ENCODE measurements around the gene GRID1. TPM values are rescaled to one million over a fixed set of nuclear protein-coding genes. Genes with fewer than 3 reads are reported as not detected.

GRID1 gene
- total RNA-seq, 1 donor from 2014 or later = 1.1 TPM

DNA sequence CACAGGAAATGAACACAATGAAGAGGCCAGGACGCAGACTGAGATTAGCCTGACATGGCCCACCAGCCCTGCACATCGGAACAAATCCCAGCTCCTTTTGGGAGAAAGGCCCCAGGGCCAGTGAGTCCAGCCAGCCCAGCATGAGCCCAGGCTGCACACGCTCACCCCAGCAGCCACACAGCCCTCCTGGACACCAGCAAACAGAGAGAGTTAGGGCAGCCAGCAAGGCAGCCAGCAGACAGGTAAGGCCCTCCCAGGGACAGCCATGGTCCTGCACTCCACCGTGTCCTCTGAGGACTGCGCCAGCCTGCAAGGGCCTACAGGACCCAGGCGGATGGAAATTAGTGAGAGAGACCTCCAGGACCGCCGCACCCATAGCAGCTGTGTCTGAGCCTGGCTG is 8.1 kb upstream of the GRID1 start:
- H3K36me3 Mint-ChIP-seq (ENCODE audit: low read depth) = no peaks in the 10 kb centered on the region
- peaks cover 12% of the 10 kb centered on the region for H3K4me1 Mint-ChIP-seq
- no peak overlapping the region for H3K27ac Mint-ChIP-seq (ENCODE audit: unreplicated experiment)
- no peak overlapping the region for H3K4me3 Mint-ChIP-seq
- peaks cover 55% of the 10 kb centered on the region for H3K27me3 Mint-ChIP-seq (ENCODE audit: low read depth)
- TF ChIP-seq, protein P1, sequence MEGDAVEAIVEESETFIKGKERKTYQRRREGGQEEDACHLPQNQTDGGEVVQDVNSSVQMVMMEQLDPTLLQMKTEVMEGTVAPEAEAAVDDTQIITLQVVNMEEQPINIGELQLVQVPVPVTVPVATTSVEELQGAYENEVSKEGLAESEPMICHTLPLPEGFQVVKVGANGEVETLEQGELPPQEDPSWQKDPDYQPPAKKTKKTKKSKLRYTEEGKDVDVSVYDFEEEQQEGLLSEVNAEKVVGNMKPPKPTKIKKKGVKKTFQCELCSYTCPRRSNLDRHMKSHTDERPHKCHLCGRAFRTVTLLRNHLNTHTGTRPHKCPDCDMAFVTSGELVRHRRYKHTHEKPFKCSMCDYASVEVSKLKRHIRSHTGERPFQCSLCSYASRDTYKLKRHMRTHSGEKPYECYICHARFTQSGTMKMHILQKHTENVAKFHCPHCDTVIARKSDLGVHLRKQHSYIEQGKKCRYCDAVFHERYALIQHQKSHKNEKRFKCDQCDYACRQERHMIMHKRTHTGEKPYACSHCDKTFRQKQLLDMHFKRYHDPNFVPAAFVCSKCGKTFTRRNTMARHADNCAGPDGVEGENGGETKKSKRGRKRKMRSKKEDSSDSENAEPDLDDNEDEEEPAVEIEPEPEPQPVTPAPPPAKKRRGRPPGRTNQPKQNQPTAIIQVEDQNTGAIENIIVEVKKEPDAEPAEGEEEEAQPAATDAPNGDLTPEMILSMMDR (conservative IDR thresholded peaks at IDR 0.05) = no peak
- DNase-seq (ENCODE audit: low read depth, low spot score) = no peak
- no peaks in the 10 kb centered on the region for H3K9me3 Mint-ChIP-seq

DNA sequence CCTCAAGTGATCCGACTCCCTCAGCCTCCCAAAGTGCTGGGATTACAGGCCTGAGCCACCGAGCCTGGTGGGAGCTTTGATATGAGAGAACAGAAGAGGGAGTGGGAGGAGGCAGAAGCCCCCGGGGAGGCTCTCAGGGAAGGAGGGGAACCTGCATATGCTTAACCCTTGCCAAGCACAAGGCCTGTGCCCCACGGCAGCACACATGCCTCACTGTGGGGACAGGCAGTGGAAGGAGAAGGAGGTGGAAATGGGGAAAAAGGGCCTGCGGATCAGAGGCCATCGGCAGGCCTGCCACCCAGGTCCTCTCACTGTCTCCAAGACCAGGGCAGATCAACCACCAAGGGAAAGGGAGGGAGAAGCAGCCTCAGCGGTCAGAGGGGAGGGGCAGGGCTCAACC is 7.2 kb upstream of the GRID1 start:
- H3K4me3 Mint-ChIP-seq = no peak overlapping the region
- no peaks in the 10 kb centered on the region for H3K36me3 Mint-ChIP-seq (ENCODE audit: low read depth)
- H3K27ac Mint-ChIP-seq (ENCODE audit: unreplicated experiment) = no peak overlapping the region
- H3K27me3 Mint-ChIP-seq (ENCODE audit: low read depth) = peaks cover 62% of the 10 kb centered on the region
- no peaks in the 10 kb centered on the region for H3K9me3 Mint-ChIP-seq
- TF ChIP-seq, protein P1 (conservative IDR thresholded peaks at IDR 0.05) = no peak
- peaks cover 12% of the 10 kb centered on the region for H3K4me1 Mint-ChIP-seq
- DNase-seq (ENCODE audit: low read depth, low spot score) = no peak

DNA sequence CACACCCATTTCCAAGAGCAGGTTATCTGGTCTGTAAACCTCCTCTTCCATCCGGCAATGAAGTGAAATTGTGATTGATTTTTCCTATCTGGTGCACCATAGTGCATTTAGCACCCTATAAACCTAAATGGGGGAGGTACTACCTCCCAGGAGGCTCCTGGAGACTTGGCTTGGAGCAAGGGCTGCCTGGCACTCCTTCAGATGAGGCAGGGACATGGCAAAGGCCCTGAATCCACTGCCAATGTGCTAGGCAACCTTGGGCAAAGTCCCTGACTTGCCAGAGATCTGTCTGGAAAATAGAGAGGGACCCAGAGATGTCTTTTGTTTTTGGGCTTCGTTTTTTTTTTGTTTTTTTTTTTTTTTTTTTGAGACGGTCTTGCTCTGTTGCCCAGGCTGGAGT is 6.7 kb upstream of the GRID1 start:
- DNase-seq (ENCODE audit: low read depth, low spot score) = no peak
- Mint-ChIP-seq H3K27ac (ENCODE audit: unreplicated experiment) (no peak overlapping the region), H3K4me3 (no peak overlapping the region), H3K36me3 (ENCODE audit: low read depth) (no peaks in the 10 kb centered on the region), H3K27me3 (ENCODE audit: low read depth) (peaks cover 62% of the 10 kb centered on the region), H3K4me1 (peaks cover 12% of the 10 kb centered on the region), H3K9me3 (no peaks in the 10 kb centered on the region)
- TF ChIP-seq, protein P1 (conservative IDR thresholded peaks at IDR 0.05) = no peak

DNA sequence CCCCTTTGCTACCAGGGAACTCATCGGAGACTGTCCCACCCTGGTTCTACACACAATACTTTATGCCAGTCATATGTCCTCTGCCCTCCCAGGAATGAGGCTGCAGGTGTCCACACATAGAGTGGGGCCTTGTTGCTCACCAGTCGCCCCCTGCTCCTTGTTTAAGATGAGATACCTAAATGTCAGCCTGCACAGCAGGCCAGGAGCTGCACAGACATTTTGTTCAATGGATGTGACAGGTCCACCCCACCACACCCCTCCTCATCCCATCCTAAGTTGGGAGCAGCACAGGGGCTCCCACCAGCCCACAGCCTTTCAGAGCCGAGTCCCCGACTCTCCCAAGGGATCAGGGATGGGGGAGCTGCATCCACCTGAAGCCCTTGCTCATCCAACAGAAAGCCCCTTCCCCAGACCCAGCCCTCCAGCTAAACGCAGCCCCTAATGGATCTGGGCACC is 6.2 kb upstream of the GRID1 start:
- H3K27ac Mint-ChIP-seq (ENCODE audit: unreplicated experiment) = no peak overlapping the region
- no peak for DNase-seq (ENCODE audit: low read depth, low spot score)
- peaks cover 12% of the 10 kb centered on the region for H3K4me1 Mint-ChIP-seq
- no peak overlapping the region for H3K4me3 Mint-ChIP-seq
- H3K27me3 Mint-ChIP-seq (ENCODE audit: low read depth) = peaks cover 64% of the 10 kb centered on the region
- TF ChIP-seq, protein P1 (conservative IDR thresholded peaks at IDR 0.05) = no peak
- H3K9me3 Mint-ChIP-seq = no peaks in the 10 kb centered on the region
- H3K36me3 Mint-ChIP-seq (ENCODE audit: low read depth) = no peaks in the 10 kb centered on the region

DNA sequence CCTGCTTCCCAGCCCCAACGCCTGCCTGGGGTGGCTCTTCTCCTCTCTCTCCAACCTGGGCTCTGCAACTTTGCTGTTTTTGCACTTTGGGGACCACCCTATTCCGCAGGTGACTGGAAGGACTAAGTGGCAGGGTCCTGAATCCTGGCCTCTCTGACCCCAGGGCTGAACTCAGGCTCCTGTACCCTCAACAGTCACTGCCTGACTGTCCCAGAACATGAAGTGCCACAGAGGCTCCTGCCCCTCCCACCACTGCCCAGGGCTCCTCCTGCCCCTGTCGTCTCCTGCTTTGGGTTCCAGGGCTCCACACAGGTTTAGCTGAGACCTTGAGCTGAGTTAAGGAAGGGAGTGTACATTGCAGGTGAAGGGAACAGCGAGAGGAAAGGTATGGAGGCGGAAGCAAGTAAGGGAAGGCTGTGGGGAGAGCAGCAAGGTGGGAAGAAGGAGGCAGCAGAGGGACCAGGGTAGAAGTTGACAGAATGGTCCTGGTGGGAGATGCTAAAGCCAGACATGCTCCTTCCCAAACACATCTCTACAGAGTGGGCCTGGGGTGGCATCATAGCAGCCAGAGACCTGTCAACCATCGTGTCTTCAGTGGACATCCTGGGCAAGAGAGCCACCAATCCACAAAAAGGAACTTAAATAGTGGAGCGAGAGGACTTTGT is 5.7 kb upstream of the GRID1 start:
- no peak overlapping the region for H3K4me3 Mint-ChIP-seq
- H3K4me1 Mint-ChIP-seq = peaks cover 12% of the 10 kb centered on the region
- H3K27me3 Mint-ChIP-seq (ENCODE audit: low read depth) = peaks cover 66% of the 10 kb centered on the region
- H3K9me3 Mint-ChIP-seq = no peaks in the 10 kb centered on the region
- TF ChIP-seq, protein P1 (conservative IDR thresholded peaks at IDR 0.05) = no peak
- no peak overlapping the region for H3K27ac Mint-ChIP-seq (ENCODE audit: unreplicated experiment)
- DNase-seq (ENCODE audit: low read depth, low spot score) = no peak
- no peaks in the 10 kb centered on the region for H3K36me3 Mint-ChIP-seq (ENCODE audit: low read depth)

Data from neural crest cell (in vitro differentiated cells).